Mesenchymal stem cell (in vitro differentiated cells and primary cell): ENCODE results near the gene OGFR.

Source experiments
- DNase-seq: peaks from one replicate; pipeline ENCODE4 v3.0.0-alpha.2; 2013
- H2AFZ ChIP-seq: one replicate; pipeline ENCODE4 v1.6.1; 2013; ENCODE audit warnings: low read depth, mild to moderate bottlenecking, control low read depth, inconsistent platforms, low read length, moderate library complexity
- H2AK5ac ChIP-seq: 2 replicates; pipeline ENCODE4 v1.6.1; 2013; ENCODE audit warnings: low read length, moderate library complexity, mild to moderate bottlenecking, inconsistent platforms; ENCODE audit not compliant: severe bottlenecking
- H2BK120ac ChIP-seq: one replicate; pipeline ENCODE4 v1.6.1; 2013; ENCODE audit warnings: low read depth, mild to moderate bottlenecking, inconsistent platforms, low read length, moderate library complexity
- H2BK12ac ChIP-seq, 2 experiments: one replicate each; pipeline ENCODE4 v1.6.1; 2013; ENCODE audit warnings: inconsistent platforms in 2 of 2, low read length in 2 of 2, mild to moderate bottlenecking in 2 of 2, moderate library complexity in 2 of 2, control low read depth in 1 of 2
- H2BK15ac ChIP-seq: one replicate; pipeline ENCODE4 v1.6.1; 2013; ENCODE audit warnings: mild to moderate bottlenecking, low read depth, inconsistent platforms; ENCODE audit not compliant: poor library complexity, severe bottlenecking
- H2BK5ac ChIP-seq: 2 replicates; pipeline ENCODE4 v1.6.1; 2013; ENCODE audit warnings: low read depth, mild to moderate bottlenecking, low read length, control low read depth, inconsistent platforms; ENCODE audit not compliant: poor library complexity, severe bottlenecking
- H3K14ac ChIP-seq, 2 experiments: one replicate each; pipeline ENCODE4 v1.6.1; 2013; ENCODE audit warnings: inconsistent platforms in 2 of 2, low read length in 2 of 2, control low read depth in 1 of 2, mild to moderate bottlenecking in 1 of 2, moderate library complexity in 1 of 2
- H3K18ac ChIP-seq, 2 experiments: one replicate each; pipeline ENCODE4 v1.6.1; 2013; ENCODE audit warnings: inconsistent platforms in 2 of 2, low read length in 2 of 2, control low read depth in 1 of 2, low read depth in 1 of 2, mild to moderate bottlenecking in 1 of 2
- H3K23ac ChIP-seq, 2 experiments: one replicate each; pipeline ENCODE4 v1.6.1; 2013; ENCODE audit warnings: inconsistent platforms in 2 of 2, low read length in 2 of 2, mild to moderate bottlenecking in 2 of 2, moderate library complexity in 2 of 2, control low read depth in 1 of 2
- H3K27ac ChIP-seq: 2 replicates; pipeline ENCODE4 v1.5.1; 2013; ENCODE audit warnings: mild to moderate bottlenecking, moderate library complexity, low read length, control low read depth, inconsistent platforms; ENCODE audit not compliant: poor library complexity, severe bottlenecking
- H3K27me3 ChIP-seq, 2 experiments: 2 replicates each; pipeline versions ENCODE4 v1.6.1 to v1.7.0; 2013; ENCODE audit warnings: low read length in 2 of 2, mild to moderate bottlenecking in 2 of 2, moderate library complexity in 2 of 2, control low read depth in 1 of 2, inconsistent platforms in 1 of 2; ENCODE audit not compliant: control insufficient read depth in 1 of 2, insufficient read depth in 1 of 2
- H3K36me3 ChIP-seq, 2 experiments: 2 replicates each; pipeline versions ENCODE4 v1.6.1 to v1.7.0; 2013; ENCODE audit warnings: low read length in 2 of 2, control low read depth in 1 of 2, inconsistent platforms in 1 of 2, low read depth in 1 of 2, mild to moderate bottlenecking in 1 of 2; ENCODE audit not compliant: insufficient read depth in 2 of 2, control insufficient read depth in 1 of 2
- H3K4ac ChIP-seq, 2 experiments: one replicate each; pipeline ENCODE4 v1.6.1; 2013; ENCODE audit warnings: inconsistent platforms in 2 of 2, low read length in 2 of 2, mild to moderate bottlenecking in 2 of 2, moderate library complexity in 2 of 2, control low read depth in 1 of 2, low read depth in 1 of 2
- H3K4me1 ChIP-seq: 2 replicates; pipeline ENCODE4 v1.6.1; 2013; ENCODE audit warnings: low read depth, low read length, control low read depth; ENCODE audit not compliant: control insufficient read depth, insufficient read depth
- H3K4me2 ChIP-seq: 2 replicates; pipeline ENCODE4 v1.6.1; 2013; ENCODE audit warnings: low read length, mild to moderate bottlenecking, inconsistent platforms; ENCODE audit not compliant: poor library complexity, severe bottlenecking
- H3K4me3 ChIP-seq, 2 experiments: 2 replicates each; pipeline versions ENCODE4 v1.5.1 to v1.7.0; 2013; ENCODE audit warnings: low read length in 2 of 2, mild to moderate bottlenecking in 2 of 2, control low read depth in 1 of 2, low read depth in 1 of 2; ENCODE audit not compliant: insufficient read depth in 1 of 2
- H3K79me1 ChIP-seq: replicated peaks from 2 replicates; pipeline ENCODE4 v1.6.1; 2013; ENCODE audit warnings: mild to moderate bottlenecking, control low read depth, low read length, inconsistent platforms; ENCODE audit not compliant: poor library complexity, severe bottlenecking
- H3K9ac ChIP-seq: 2 replicates; pipeline ENCODE4 v1.7.0; 2013; ENCODE audit warnings: mild to moderate bottlenecking, low read length, moderate library complexity
- H3K9me3 ChIP-seq: 2 replicates; pipeline ENCODE4 v1.7.0; 2013; ENCODE audit warnings: mild to moderate bottlenecking, low read length; ENCODE audit not compliant: control insufficient read depth
- H4K8ac ChIP-seq: one replicate; pipeline ENCODE4 v1.6.1; 2013; ENCODE audit warnings: inconsistent platforms, mild to moderate bottlenecking, low read length, moderate library complexity
- H4K91ac ChIP-seq: one replicate; pipeline ENCODE4 v1.6.1; 2013; ENCODE audit warnings: mild to moderate bottlenecking, low read length, inconsistent platforms
- WGBS: methylation state at CpG from one replicate; pipeline ENCODE4 v1.1.7; 2013; ENCODE audit warnings: mixed read lengths; 5-methylcytosine and 5-hydroxymethylcytosine counted together

OGFR gene

GRCh38 chr20:62828511-62829230, 24.0 kb downstream of the OGFR start:
- 87% methylated on average over 27 of the region's 29 CpGs for WGBS

GRCh38 chr20:62829231-62830230, 24.9 kb downstream of the OGFR start:
- Histone ChIP-seq H4K8ac (no peak overlapping the region), H2BK12ac (no peak overlapping the region), H3K18ac (no peak overlapping the region), H3K27me3 (peaks cover 0 to 44% of the 10 kb centered on the region in 2 experiments), H2AK5ac (no peak overlapping the region), H4K91ac (no peak overlapping the region), H3K23ac (no peak overlapping the region), H3K4ac (no peak overlapping the region), H2BK120ac (no peak overlapping the region), H3K4me2 (no peak overlapping the region), H3K9ac (no peak overlapping the region), H3K14ac (no peak overlapping the region), H3K79me1 (no peaks in the 10 kb centered on the region), H3K4me1 (peaks cover 16% of the 10 kb centered on the region), H3K36me3 (no peaks in the 10 kb centered on the region), H3K4me3 (no peak overlapping the region), H3K9me3 (no peaks in the 10 kb centered on the region), H2BK15ac (no peak overlapping the region), H2AFZ (no peak overlapping the region), H2BK5ac (no peak overlapping the region), H3K27ac (no peak overlapping the region)
- WGBS, result 92% methylated on average over 32 of the region's 32 CpGs
- DNase-seq, result no peak

More at GRCh38 chr20:62828511-62829230, 24.0 kb downstream of the OGFR start:
- Histone ChIP-seq H3K23ac (no peak overlapping the region), H2BK12ac (no peak overlapping the region), H3K4me3 (no peak overlapping the region), H3K4me2 (no peak overlapping the region), H3K4me1 (peaks cover 25% of the 10 kb centered on the region), H3K9me3 (no peaks in the 10 kb centered on the region), H3K27me3 (peaks cover 0 to 41% of the 10 kb centered on the region in 2 experiments), H3K27ac (no peak overlapping the region), H3K4ac (no peak overlapping the region), H2BK120ac (no peak overlapping the region), H3K79me1 (no peaks in the 10 kb centered on the region), H3K18ac (no peak overlapping the region), H2BK5ac (no peak overlapping the region), H3K14ac (no peak overlapping the region), H2AK5ac (no peak overlapping the region), H2BK15ac (no peak overlapping the region), H2AFZ (no peak overlapping the region), H3K9ac (no peak overlapping the region), H4K91ac (no peak overlapping the region), H3K36me3 (no peaks in the 10 kb centered on the region), H4K8ac (no peak overlapping the region)
- no peak for DNase-seq

GRCh38 chr20:62830251-62830650, 25.6 kb downstream of the OGFR start:
- no peak overlapping the region for H3K23ac ChIP-seq
- H4K91ac ChIP-seq, result no peak overlapping the region
- H3K4me3 ChIP-seq, result no peak overlapping the region
- H3K4me2 ChIP-seq, result no peak overlapping the region
- no peak overlapping the region for H2BK5ac ChIP-seq
- H2AFZ ChIP-seq, result no peak overlapping the region
- no peak overlapping the region for H2BK120ac ChIP-seq
- no peak overlapping the region for H3K18ac ChIP-seq
- no CpG with 5 or more reads among the region's 14 CpGs for WGBS
- no peak for DNase-seq
- H3K14ac ChIP-seq, result peak overlapping the region in 1 of 2 experiments; percentile 11
- H2AK5ac ChIP-seq, result no peak overlapping the region
- no peak overlapping the region for H2BK12ac ChIP-seq
- no peak overlapping the region for H4K8ac ChIP-seq
- H3K9me3 ChIP-seq, result no peaks in the 10 kb centered on the region
- no peak overlapping the region for H3K4ac ChIP-seq
- no peak overlapping the region for H3K27ac ChIP-seq
- no peaks in the 10 kb centered on the region for H3K79me1 ChIP-seq
- peaks cover 10% of the 10 kb centered on the region for H3K4me1 ChIP-seq
- peaks cover 0 to 48% of the 10 kb centered on the region in 2 experiments for H3K27me3 ChIP-seq
- H3K9ac ChIP-seq, result no peak overlapping the region
- H3K36me3 ChIP-seq, result no peaks in the 10 kb centered on the region
- H2BK15ac ChIP-seq, result no peak overlapping the region

GRCh38 chr20:62830821-62831220, 26.2 kb downstream of the OGFR start:
- no peak overlapping the region for H2BK120ac ChIP-seq
- 86% methylated on average over 22 of the region's 22 CpGs for WGBS

More at GRCh38 chr20:62830821-62831220, 26.2 kb downstream of the OGFR start:
- H2AK5ac ChIP-seq, result no peak overlapping the region
- DNase-seq, result no peak
- H3K9me3 ChIP-seq, result no peaks in the 10 kb centered on the region
- no peaks in the 10 kb centered on the region for H3K79me1 ChIP-seq
- H3K27ac ChIP-seq, result no peak overlapping the region
- H3K4me2 ChIP-seq, result no peak overlapping the region
- H2BK15ac ChIP-seq, result no peak overlapping the region
- H3K27me3 ChIP-seq, result peaks cover 0 to 47% of the 10 kb centered on the region in 2 experiments
- no peak overlapping the region for H4K8ac ChIP-seq
- no peak overlapping the region for H3K18ac ChIP-seq
- H3K23ac ChIP-seq, result no peak overlapping the region
- H3K4me1 ChIP-seq, result peaks cover 10% of the 10 kb centered on the region
- H2BK12ac ChIP-seq, result no peak overlapping the region
- H3K4me3 ChIP-seq, result no peak overlapping the region
- no peak overlapping the region for H2BK5ac ChIP-seq
- H3K36me3 ChIP-seq, result no peaks in the 10 kb centered on the region
- H2AFZ ChIP-seq, result no peak overlapping the region
- H3K14ac ChIP-seq, result no peak overlapping the region
- no peak overlapping the region for H3K9ac ChIP-seq
- H3K4ac ChIP-seq, result no peak overlapping the region
- H4K91ac ChIP-seq, result no peak overlapping the region
